ENCODE results near the gene NKX2-4. TPM values are rescaled to one million over a fixed set of nuclear protein-coding genes. Genes with fewer than 3 reads are reported as not detected.

The NKX2-4 gene
- polyA plus RNA-seq, 1 experiment: not detected

GRCh38 chr20:21411725-21412124, 14.4 kb upstream of the NKX2-4 start:
- CTCF ChIA-PET: no interaction called here
- Histone ChIP-seq H3K27me3 (ENCODE audit: control insufficient read depth, insufficient read depth, low read length) (peaks cover 3% of the 10 kb centered on the region; the same call in 1 of the 2 replicates), H3K4me3 (ENCODE audit: low read depth, low read length) (no peak overlapping the region), H3K36me3 (ENCODE audit: control insufficient read depth, insufficient read depth, low read length) (no peaks in the 10 kb centered on the region)
- DNase-seq (ENCODE audit: low read depth): no peak
- TF ChIP-seq, protein P1, sequence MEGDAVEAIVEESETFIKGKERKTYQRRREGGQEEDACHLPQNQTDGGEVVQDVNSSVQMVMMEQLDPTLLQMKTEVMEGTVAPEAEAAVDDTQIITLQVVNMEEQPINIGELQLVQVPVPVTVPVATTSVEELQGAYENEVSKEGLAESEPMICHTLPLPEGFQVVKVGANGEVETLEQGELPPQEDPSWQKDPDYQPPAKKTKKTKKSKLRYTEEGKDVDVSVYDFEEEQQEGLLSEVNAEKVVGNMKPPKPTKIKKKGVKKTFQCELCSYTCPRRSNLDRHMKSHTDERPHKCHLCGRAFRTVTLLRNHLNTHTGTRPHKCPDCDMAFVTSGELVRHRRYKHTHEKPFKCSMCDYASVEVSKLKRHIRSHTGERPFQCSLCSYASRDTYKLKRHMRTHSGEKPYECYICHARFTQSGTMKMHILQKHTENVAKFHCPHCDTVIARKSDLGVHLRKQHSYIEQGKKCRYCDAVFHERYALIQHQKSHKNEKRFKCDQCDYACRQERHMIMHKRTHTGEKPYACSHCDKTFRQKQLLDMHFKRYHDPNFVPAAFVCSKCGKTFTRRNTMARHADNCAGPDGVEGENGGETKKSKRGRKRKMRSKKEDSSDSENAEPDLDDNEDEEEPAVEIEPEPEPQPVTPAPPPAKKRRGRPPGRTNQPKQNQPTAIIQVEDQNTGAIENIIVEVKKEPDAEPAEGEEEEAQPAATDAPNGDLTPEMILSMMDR (IDR thresholded peaks at IDR 0.05; ENCODE audit: insufficient read depth, low read depth, low read length): no peak
- POLR2A ChIA-PET: no interaction called here

DNA sequence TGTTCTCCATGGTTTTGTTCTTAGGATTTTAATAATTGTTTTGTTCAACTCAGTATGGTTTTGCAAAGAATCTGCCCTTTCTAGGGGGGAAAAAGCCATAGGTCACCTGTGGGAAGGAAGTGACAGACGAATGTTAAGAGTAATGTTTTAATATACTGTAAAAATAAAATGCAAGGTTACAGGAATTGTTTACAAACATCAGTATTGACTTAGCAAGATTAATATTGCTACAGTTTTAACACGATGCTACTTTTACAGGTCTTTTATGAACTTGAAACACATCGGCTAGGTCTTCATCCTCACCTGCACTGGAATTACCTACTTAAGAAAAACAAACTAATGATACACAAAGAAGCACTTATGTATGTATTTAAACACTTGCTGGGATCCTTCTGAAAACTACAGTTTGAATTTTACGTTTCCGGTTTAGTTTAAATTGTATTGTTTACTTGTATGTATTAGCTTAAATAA, 1.7 kb upstream of the NKX2-4 start:
- TF ChIP-seq, protein P1 (IDR thresholded peaks at IDR 0.05; ENCODE audit: insufficient read depth, low read depth, low read length): no peak
- Histone ChIP-seq H3K27me3 (ENCODE audit: control insufficient read depth, insufficient read depth, low read length) (peaks cover 18% of the 10 kb centered on the region), H3K36me3 (ENCODE audit: control insufficient read depth, insufficient read depth, low read length) (no peaks in the 10 kb centered on the region), H3K4me3 (ENCODE audit: low read depth, low read length) (no peak overlapping the region)
- no peak for DNase-seq (ENCODE audit: low read depth)
- CTCF ChIA-PET: no interaction called here
- POLR2A ChIA-PET: no interaction called here

DNA sequence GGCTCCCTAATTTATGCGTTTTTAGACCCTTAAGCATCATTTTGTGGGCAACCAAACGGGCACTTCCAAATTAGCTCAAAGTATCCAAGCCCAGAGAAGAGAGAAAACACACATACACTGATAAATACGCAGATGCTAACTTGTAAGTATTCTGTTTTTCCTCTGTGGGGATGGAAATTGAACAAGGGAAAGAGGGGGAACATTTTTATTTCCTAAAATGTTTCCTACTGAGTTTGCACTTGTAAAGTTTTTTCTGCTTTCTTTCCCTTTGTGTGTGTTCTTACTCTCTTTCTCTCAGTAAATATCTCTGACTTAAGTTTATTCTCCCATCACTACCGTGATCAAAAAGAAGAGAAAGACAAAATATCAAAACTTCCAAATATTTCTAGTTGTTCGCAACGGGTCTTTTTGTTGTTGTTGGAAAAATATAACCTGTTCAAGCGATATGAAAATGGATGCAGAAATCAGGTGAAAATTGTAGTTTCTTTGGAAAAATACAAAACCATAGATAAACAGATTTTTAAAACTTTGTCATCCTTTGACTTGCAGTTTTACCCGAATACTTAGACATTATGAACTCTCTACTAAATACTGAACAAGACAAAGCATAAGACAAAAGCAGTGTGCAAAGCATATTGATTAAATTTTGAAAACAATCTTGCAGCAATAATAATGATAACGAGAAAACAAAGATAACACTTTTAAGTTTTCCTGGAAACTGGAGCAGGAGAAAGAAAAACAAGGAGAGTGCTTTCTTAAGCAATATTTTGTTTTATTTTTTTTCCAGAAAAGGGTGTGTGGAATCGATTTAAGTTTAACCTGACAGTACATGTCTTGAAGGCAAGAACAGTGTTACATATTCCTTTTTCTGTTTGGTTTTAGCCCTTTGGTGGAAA, 1.0 kb upstream of the NKX2-4 start:
- Histone ChIP-seq H3K27me3 (ENCODE audit: control insufficient read depth, insufficient read depth, low read length) (peaks cover 22% of the 10 kb centered on the region), H3K36me3 (ENCODE audit: control insufficient read depth, insufficient read depth, low read length) (no peaks in the 10 kb centered on the region), H3K4me3 (ENCODE audit: low read depth, low read length) (no peak overlapping the region)
- TF ChIP-seq, protein P1 (IDR thresholded peaks at IDR 0.05; ENCODE audit: insufficient read depth, low read depth, low read length): no peak
- POLR2A ChIA-PET: no interaction called here
- no peak for DNase-seq (ENCODE audit: low read depth)
- CTCF ChIA-PET: no interaction called here

DNA sequence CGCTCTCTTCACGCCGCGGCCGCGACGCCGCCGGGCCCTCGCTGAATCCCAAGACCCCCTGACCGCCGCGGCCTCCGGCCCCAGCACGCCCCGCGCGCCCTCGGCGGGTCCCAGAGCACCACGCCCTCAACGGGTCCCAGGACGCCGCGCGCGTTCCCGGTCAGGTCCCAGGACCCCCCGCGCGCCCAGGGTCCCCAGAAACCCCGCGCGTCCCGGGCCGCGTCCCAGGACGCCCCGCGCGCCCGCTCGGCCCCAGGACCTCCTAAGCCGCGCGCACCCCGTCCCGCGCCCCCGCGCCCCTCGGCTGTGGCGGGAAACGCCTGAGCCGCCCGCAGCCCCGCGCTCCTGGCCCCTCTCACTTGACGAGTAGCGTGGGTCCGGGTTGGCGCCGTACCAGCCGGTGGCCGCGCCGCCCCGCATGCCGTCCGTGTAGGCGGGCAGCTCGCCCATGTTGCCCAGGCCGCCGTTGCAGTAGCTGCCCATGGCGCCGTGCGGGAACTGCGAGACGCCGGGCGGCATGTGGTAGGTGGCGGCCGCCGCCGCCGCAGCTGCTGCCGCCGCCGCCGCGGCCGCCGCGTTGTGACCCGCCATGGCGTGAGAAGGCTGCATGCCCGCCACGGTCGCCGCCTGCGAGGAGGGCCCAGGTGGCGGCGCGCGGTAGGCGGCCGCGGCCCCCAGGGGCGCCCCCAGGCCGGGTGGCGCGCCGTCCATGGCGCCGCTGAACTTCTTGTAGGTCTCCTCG, 556 bp downstream of the NKX2-4 start:
- no peaks in the 10 kb centered on the region for H3K36me3 ChIP-seq (ENCODE audit: control insufficient read depth, insufficient read depth, low read length)
- peaks cover 29% of the 10 kb centered on the region for H3K27me3 ChIP-seq (ENCODE audit: control insufficient read depth, insufficient read depth, low read length)
- TF ChIP-seq, protein P1 (IDR thresholded peaks at IDR 0.05; ENCODE audit: insufficient read depth, low read depth, low read length): no peak
- CTCF ChIA-PET: interaction anchor here (1.3 kb wide), 1 partner anchor 161 kb away, joined by 4 read pairs; no protein-coding TSS in a partner anchor
- H3K4me3 ChIP-seq (ENCODE audit: low read depth, low read length): no peak overlapping the region
- no peak for DNase-seq (ENCODE audit: low read depth)
- POLR2A ChIA-PET: no interaction called here
